Measurements from ENCODE around the gene TEX22.

Gene TEX22

GRCh38 chr14:105366386-105367074 lies 31.8 kb upstream of the TEX22 start:
- H3K4me1 ChIP-seq (ENCODE audit: control insufficient read depth, insufficient read depth, low read length), result no peaks in the 10 kb centered on the region
- no CpG with 5 or more reads among the region's 23 CpGs for WGBS (ENCODE audit: insufficient coverage, insufficient read length)
- H3K27me3 ChIP-seq (ENCODE audit: control insufficient read depth, insufficient read depth, low read length), result no peaks in the 10 kb centered on the region
- no peak for DNase-seq (ENCODE audit: low read depth, low spot score)
- no peak overlapping the region for H3K27ac ChIP-seq (ENCODE audit: low read length)
- H3K36me3 ChIP-seq (ENCODE audit: control insufficient read depth, insufficient read depth, low read length), result peaks cover 4% of the 10 kb centered on the region; the same call in 1 of the 2 replicates
- H3K9me3 ChIP-seq (ENCODE audit: control insufficient read depth, insufficient read depth, low read length), result no peaks in the 10 kb centered on the region
- no peak overlapping the region for H3K4me3 ChIP-seq (ENCODE audit: low read length)

DNA sequence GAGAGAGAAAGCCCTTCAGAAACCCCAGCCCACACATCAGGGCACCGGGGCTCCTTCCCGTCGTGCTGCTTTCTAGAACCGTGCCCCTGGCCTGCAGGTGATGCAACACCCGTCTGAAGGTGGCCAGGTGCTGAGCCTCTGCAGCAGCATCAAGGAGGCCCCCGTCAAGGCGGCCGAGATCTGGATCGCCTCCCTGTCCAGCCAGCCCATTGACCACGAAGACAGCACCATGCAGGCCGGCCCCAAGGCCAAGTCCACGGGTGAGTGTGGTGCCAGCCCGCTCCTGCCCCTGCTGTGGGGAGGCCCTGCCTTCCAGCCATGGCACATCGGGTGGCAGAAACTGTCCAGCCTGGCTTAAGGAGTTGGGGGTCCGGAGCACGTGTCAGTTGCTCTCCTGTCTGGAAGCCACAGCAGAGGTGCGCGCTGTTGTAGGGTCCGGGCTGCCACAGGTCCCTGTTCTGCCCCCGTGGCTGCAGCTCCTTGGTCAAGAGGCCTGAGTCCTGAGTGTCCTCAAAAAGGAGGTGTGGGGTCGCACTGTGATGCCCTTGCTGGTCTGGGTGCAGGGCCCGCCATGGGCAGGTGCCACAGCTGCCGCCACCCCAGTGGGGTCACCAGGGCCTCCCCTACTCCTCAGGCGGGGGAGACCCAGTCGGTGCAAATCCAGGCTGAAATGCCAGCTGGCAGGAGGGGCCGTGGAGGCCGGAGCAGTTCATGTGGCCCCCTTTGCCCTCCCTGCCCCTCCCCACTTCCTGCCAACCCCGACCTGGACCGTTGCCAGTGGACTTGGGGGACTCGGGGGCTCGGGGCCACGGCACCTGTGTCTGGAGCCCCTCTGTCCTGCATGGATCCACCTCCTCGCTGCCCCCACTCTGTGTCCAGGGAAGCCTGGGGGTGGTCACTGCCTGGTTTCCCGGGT lies 31.0 kb upstream of the TEX22 start:
- no peak overlapping the region for H3K27ac ChIP-seq (ENCODE audit: low read length)
- DNase-seq (ENCODE audit: low read depth, low spot score), result no peak
- H3K4me3 ChIP-seq (ENCODE audit: low read length), result no peak overlapping the region
- H3K36me3 ChIP-seq (ENCODE audit: control insufficient read depth, insufficient read depth, low read length), result peaks cover 4% of the 10 kb centered on the region; the same call in 1 of the 2 replicates
- no peaks in the 10 kb centered on the region; the same call in 1 of the 2 replicates for H3K9me3 ChIP-seq (ENCODE audit: control insufficient read depth, insufficient read depth, low read length)
- H3K4me1 ChIP-seq (ENCODE audit: control insufficient read depth, insufficient read depth, low read length), result no peaks in the 10 kb centered on the region
- H3K27me3 ChIP-seq (ENCODE audit: control insufficient read depth, insufficient read depth, low read length), result no peaks in the 10 kb centered on the region
- no CpG with 5 or more reads among the region's 34 CpGs for WGBS (ENCODE audit: insufficient coverage, insufficient read length)

- no CpG with 5 or more reads among the region's 20 CpGs for whole genome bisulfite sequencing (ENCODE audit: insufficient coverage, insufficient read length)
- H3K4me1 ChIP-seq (ENCODE audit: control insufficient read depth, insufficient read depth, low read length), result no peaks in the 10 kb centered on the region
- H3K27ac ChIP-seq (ENCODE audit: low read length), result no peak overlapping the region
- H3K36me3 ChIP-seq (ENCODE audit: control insufficient read depth, insufficient read depth, low read length), result peaks cover 4% of the 10 kb centered on the region; the same call in 1 of the 2 replicates
- no peaks in the 10 kb centered on the region for H3K27me3 ChIP-seq (ENCODE audit: control insufficient read depth, insufficient read depth, low read length)
- H3K4me3 ChIP-seq (ENCODE audit: low read length), result no peak overlapping the region
- H3K9me3 ChIP-seq (ENCODE audit: control insufficient read depth, insufficient read depth, low read length), result no peaks in the 10 kb centered on the region; the same call in 1 of the 2 replicates
- DNase-seq (ENCODE audit: low read depth, low spot score), result no peak
Observed at GRCh38 chr14:105368032-105368417, 30.3 kb upstream of the TEX22 start.

GRCh38 chr14:105368426-105368825 lies 29.9 kb upstream of the TEX22 start:
- Histone ChIP-seq H3K4me1 (ENCODE audit: control insufficient read depth, insufficient read depth, low read length) (no peaks in the 10 kb centered on the region), H3K4me3 (ENCODE audit: low read length) (no peak overlapping the region), H3K27ac (ENCODE audit: low read length) (no peak overlapping the region), H3K36me3 (ENCODE audit: control insufficient read depth, insufficient read depth, low read length) (peaks cover 4% of the 10 kb centered on the region; the same call in 1 of the 2 replicates), H3K27me3 (ENCODE audit: control insufficient read depth, insufficient read depth, low read length) (no peaks in the 10 kb centered on the region), H3K9me3 (ENCODE audit: control insufficient read depth, insufficient read depth, low read length) (no peaks in the 10 kb centered on the region; the same call in 1 of the 2 replicates)
- DNase-seq (ENCODE audit: low read depth, low spot score), result no peak
- WGBS (ENCODE audit: insufficient coverage, insufficient read length), result no CpG with 5 or more reads among the region's 20 CpGs

- Histone ChIP-seq H3K4me3 (ENCODE audit: low read length) (no peak overlapping the region), H3K36me3 (ENCODE audit: control insufficient read depth, insufficient read depth, low read length) (peaks cover 4% of the 10 kb centered on the region; the same call in 1 of the 2 replicates), H3K4me1 (ENCODE audit: control insufficient read depth, insufficient read depth, low read length) (no peaks in the 10 kb centered on the region), H3K9me3 (ENCODE audit: control insufficient read depth, insufficient read depth, low read length) (no peaks in the 10 kb centered on the region; the same call in 1 of the 2 replicates), H3K27ac (ENCODE audit: low read length) (no peak overlapping the region), H3K27me3 (ENCODE audit: control insufficient read depth, insufficient read depth, low read length) (no peaks in the 10 kb centered on the region)
- WGBS (ENCODE audit: insufficient coverage, insufficient read length), result no CpG with 5 or more reads among the region's 29 CpGs
- no peak for DNase-seq (ENCODE audit: low read depth, low spot score)
Observed at GRCh38 chr14:105368910-105369652, 29.3 kb upstream of the TEX22 start.

DNA sequence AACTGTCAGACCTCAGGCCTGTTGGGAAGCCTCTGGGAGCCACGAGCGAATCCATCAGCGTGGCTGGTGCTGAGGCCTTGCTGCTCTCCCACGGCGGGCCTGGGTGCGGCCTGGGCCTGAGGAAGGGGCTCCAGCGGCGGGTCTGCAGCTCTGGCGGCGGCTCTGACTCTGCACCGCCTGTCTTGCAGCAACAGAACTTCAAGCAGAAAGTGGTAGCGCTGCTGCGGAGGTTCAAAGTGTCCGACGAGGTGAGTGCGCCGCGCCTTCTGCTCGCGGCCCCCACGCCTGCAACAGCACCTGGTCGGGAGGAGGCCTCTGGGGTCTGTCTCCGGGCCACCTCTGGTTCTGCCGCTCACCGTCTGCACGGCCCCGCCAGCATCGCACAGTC lies 28.7 kb upstream of the TEX22 start:
- no peak for DNase-seq (ENCODE audit: low read depth, low spot score)
- Histone ChIP-seq H3K27ac (ENCODE audit: low read length) (no peak overlapping the region), H3K9me3 (ENCODE audit: control insufficient read depth, insufficient read depth, low read length) (no peaks in the 10 kb centered on the region; the same call in 1 of the 2 replicates), H3K27me3 (ENCODE audit: control insufficient read depth, insufficient read depth, low read length) (no peaks in the 10 kb centered on the region), H3K4me3 (ENCODE audit: low read length) (no peak overlapping the region), H3K36me3 (ENCODE audit: control insufficient read depth, insufficient read depth, low read length) (peaks cover 4% of the 10 kb centered on the region; the same call in 1 of the 2 replicates), H3K4me1 (ENCODE audit: control insufficient read depth, insufficient read depth, low read length) (no peaks in the 10 kb centered on the region)
- WGBS (ENCODE audit: insufficient coverage, insufficient read length), result no CpG with 5 or more reads among the region's 28 CpGs

DNA sequence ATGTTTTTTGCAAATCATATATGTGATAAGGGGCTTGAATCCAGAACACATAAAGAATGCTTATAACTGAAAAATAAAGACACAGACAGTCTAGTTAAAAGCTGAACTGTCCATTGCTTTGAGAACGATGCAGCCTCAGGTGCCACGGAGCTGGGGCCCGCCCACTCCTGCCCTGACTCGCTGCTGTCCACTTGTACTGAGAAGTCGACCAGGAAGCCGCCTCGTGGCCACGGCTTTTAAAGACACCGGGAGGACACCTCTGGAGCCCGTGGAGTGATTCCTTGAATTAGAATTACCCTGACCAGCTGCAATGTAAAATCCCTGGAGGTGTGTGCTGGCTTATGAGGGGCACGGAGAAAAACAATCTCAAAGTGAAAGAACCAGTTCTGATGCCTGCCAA lies 23.9 kb upstream of the TEX22 start:
- Histone ChIP-seq H3K27ac (ENCODE audit: low read length) (no peak overlapping the region), H3K36me3 (ENCODE audit: control insufficient read depth, insufficient read depth, low read length) (no peaks in the 10 kb centered on the region), H3K4me1 (ENCODE audit: control insufficient read depth, insufficient read depth, low read length) (no peaks in the 10 kb centered on the region), H3K4me3 (ENCODE audit: low read length) (no peak overlapping the region), H3K27me3 (ENCODE audit: control insufficient read depth, insufficient read depth, low read length) (no peaks in the 10 kb centered on the region), H3K9me3 (ENCODE audit: control insufficient read depth, insufficient read depth, low read length) (no peaks in the 10 kb centered on the region; the same call in 1 of the 2 replicates)
- WGBS (ENCODE audit: insufficient coverage, insufficient read length), result no CpG with 5 or more reads among the region's 11 CpGs
- no peak for DNase-seq (ENCODE audit: low read depth, low spot score)

- H3K4me1 ChIP-seq (ENCODE audit: control insufficient read depth, insufficient read depth, low read length), result no peaks in the 10 kb centered on the region
- H3K36me3 ChIP-seq (ENCODE audit: control insufficient read depth, insufficient read depth, low read length), result peaks cover 6% of the 10 kb centered on the region; the same call in 1 of the 2 replicates
- no peaks in the 10 kb centered on the region; the same call in 1 of the 2 replicates for H3K9me3 ChIP-seq (ENCODE audit: control insufficient read depth, insufficient read depth, low read length)
- no peaks in the 10 kb centered on the region for H3K27me3 ChIP-seq (ENCODE audit: control insufficient read depth, insufficient read depth, low read length)
- no CpG with 5 or more reads among the region's 4 CpGs for WGBS (ENCODE audit: insufficient coverage, insufficient read length)
- no peak for DNase-seq (ENCODE audit: low read depth, low spot score)
- H3K4me3 ChIP-seq (ENCODE audit: low read length), result no peak overlapping the region
- no peak overlapping the region for H3K27ac ChIP-seq (ENCODE audit: low read length)
Observed at GRCh38 chr14:105375635-105376057, 22.7 kb upstream of the TEX22 start.

DNA sequence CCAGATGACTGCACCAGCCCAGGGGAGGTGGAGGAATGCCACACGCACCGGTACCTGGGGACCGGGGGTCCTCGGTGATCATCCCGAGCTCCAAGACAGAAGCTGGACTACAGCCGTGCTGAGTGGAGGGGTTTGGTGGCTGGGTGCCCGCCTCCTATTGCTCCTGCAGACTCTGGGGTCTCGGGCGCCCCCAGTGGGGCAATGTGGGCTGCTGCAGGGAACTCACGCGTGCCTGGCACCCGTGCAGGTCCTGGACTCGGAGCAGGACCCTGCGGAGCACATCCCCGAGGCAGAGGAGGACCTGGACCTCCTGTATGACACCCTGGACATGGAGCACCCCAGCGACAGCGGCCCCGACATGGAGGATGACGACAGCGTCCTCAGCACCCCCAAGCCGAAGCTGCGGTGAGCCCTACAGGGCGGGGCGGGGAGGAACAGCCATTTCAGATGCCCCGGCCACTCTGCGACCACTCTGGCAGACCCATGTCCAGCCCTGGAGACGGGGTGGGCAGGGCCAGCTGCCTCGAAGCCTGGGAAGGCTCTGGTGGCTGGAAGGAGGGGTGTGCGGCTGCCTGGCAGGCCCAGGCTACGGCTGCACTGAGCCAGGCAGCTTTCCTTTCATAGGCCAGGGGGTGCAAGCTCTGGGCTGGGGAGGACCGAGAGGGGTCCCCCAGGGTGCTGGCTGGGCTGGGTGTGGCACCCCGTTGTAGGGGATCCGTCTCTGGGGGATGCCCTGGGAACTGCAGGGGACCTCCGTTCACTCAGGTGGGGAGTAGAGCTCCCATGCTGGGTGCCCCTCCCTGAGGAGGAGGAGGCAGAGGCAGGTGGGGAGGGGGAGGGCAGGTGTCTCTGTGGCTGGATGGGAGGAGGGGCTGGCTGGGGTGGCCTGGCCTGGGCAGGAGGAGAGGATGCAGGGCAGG lies 21.6 kb upstream of the TEX22 start:
- no peak for DNase-seq (ENCODE audit: low read depth, low spot score)
- Histone ChIP-seq H3K36me3 (ENCODE audit: control insufficient read depth, insufficient read depth, low read length) (peaks cover 6% of the 10 kb centered on the region; the same call in 1 of the 2 replicates), H3K27me3 (ENCODE audit: control insufficient read depth, insufficient read depth, low read length) (no peaks in the 10 kb centered on the region), H3K4me3 (ENCODE audit: low read length) (no peak overlapping the region), H3K9me3 (ENCODE audit: control insufficient read depth, insufficient read depth, low read length) (no peaks in the 10 kb centered on the region; the same call in 1 of the 2 replicates), H3K27ac (ENCODE audit: low read length) (no peak overlapping the region), H3K4me1 (ENCODE audit: control insufficient read depth, insufficient read depth, low read length) (no peaks in the 10 kb centered on the region)
- no CpG with 5 or more reads among the region's 34 CpGs for WGBS (ENCODE audit: insufficient coverage, insufficient read length)

Measured in iPS DF 6.9 (cell line).